ENCODE measurements around the gene FXYD4. TPM values are rescaled to one million over a fixed set of nuclear protein-coding genes. Genes with fewer than 3 reads are reported as not detected.
"Not testable (repeated sequence)": the region's sequence is repeated elsewhere in the genome, so short reads cannot be mapped to it uniquely, and the experiment has no call there.

The FXYD4 gene
- total RNA-seq, 1 experiment from 2014 or later = not detected

DNA sequence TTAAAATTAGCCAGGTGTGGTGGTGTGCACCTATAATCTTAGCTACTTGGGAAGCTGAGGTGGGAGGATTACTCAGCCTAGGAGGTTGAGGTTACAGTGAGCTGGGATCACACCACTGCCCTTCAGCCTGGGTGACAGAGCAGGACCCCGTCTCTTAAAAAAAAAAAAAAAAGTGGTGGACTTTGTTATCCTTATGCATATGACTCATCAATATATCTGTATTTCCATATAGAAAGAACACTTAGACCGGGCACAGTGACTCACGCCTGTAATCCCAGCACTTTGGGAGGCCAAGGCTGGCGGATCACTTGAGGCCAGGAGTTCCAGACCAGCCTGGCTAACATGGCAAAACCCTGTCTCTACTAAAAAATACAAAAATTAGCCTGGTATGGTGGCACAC lies 50.5 kb downstream of the FXYD4 start:
- H3K36me3 ChIP-seq; H3K4me3 ChIP-seq; H3K27ac ChIP-seq; H3K9me3 ChIP-seq (replicated peaks); H3K4me1 ChIP-seq; DNase-seq; H3K27me3 ChIP-seq: not testable (repeated sequence)

DNA sequence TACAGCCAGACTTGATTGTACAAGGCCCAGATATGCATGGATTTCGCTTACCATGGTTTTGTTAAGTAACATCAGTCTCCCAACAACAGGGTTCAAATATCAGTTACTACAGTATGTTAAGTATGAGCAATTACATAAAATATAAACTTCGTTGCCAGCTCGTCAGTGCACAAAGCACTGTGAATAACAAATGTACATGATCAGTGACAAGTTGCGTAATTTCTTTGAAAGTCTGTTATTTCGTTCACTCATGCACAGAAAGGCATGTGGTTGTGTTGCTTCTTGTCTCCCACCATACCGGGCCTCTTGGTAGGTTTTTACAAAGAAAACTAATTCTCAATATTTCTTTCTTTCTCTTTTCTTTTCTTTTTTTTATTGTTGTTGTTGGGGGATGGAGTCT lies 53.0 kb downstream of the FXYD4 start:
- no peaks in the 10 kb centered on the region for H3K27me3 ChIP-seq
- H3K27ac ChIP-seq = no peak overlapping the region
- no peaks in the 10 kb centered on the region for H3K4me1 ChIP-seq
- no peaks in the 10 kb centered on the region for H3K9me3 ChIP-seq (replicated peaks)
- no peak overlapping the region for H3K4me3 ChIP-seq
- no peaks in the 10 kb centered on the region for H3K36me3 ChIP-seq
- DNase-seq = no peak

Other genes with a start within 250 kb of the FXYD4 start
- gene CSGALNACT2, start 233.2 kb upstream of the FXYD4 start, total RNA-seq (2014; rRNA removed; shearing (Covaris generic)) = 5.9 and 7.9 TPM in 2 replicates
- gene RASGEF1A, start 104.6 kb upstream of the FXYD4 start, total RNA-seq (2014; rRNA removed; shearing (Covaris generic)) = not detected in 2 replicates
- gene HNRNPF, start 37.5 kb downstream of the FXYD4 start, total RNA-seq (2014; rRNA removed; shearing (Covaris generic)) = 63.2 and 64.7 TPM in 2 replicates
- gene ZNF487, start 65.5 kb downstream of the FXYD4 start, total RNA-seq (2014; rRNA removed; shearing (Covaris generic)) = 0.18 and 0.38 TPM in 2 replicates
- not detected in 2 replicates for gene ZNF239, start 203.0 kb downstream of the FXYD4 start, total RNA-seq (2014; rRNA removed; shearing (Covaris generic))
- 2.2 and 2.9 TPM in 2 replicates for gene ZNF485, start 234.8 kb downstream of the FXYD4 start, total RNA-seq (2014; rRNA removed; shearing (Covaris generic))

Data from SJCRH30 (cell line).